GM12865 (cell line): ENCODE measurements around the gene FLCN.
A peak's percentile ranks its signal among the peaks of the same experiment; 100 is the strongest.

Experiments
- DNase-seq: peaks from one replicate; pipeline ENCODE4 v3.0.0; 2010; ENCODE audit warnings: low read depth
- H3K4me3 ChIP-seq: 2 replicates; pipeline ENCODE4 v1.5.1; 2011; ENCODE audit warnings: mild to moderate bottlenecking, low read depth, low read length, control low read depth
- TF ChIP-seq, protein P1 (sequence below): IDR thresholded peaks from 2 replicates; pipeline ENCODE4 v1.5.1; 2011; ENCODE audit warnings: low read length, control low read depth, low read depth, inconsistent platforms; ENCODE audit not compliant: insufficient read depth; ENCODE audit errors: missing control alignments

Gene FLCN

GRCh38 chr17:17236295-17237025, 508 bp downstream of the FLCN start:
- TF ChIP-seq, protein P1, sequence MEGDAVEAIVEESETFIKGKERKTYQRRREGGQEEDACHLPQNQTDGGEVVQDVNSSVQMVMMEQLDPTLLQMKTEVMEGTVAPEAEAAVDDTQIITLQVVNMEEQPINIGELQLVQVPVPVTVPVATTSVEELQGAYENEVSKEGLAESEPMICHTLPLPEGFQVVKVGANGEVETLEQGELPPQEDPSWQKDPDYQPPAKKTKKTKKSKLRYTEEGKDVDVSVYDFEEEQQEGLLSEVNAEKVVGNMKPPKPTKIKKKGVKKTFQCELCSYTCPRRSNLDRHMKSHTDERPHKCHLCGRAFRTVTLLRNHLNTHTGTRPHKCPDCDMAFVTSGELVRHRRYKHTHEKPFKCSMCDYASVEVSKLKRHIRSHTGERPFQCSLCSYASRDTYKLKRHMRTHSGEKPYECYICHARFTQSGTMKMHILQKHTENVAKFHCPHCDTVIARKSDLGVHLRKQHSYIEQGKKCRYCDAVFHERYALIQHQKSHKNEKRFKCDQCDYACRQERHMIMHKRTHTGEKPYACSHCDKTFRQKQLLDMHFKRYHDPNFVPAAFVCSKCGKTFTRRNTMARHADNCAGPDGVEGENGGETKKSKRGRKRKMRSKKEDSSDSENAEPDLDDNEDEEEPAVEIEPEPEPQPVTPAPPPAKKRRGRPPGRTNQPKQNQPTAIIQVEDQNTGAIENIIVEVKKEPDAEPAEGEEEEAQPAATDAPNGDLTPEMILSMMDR, result no peak
- DNase-seq, result peak; percentile 13
- H3K4me3 ChIP-seq, result peak overlapping the region; percentile 91

- peak overlapping the region; percentile 91 for H3K4me3 ChIP-seq
- DNase-seq, result no peak
- TF ChIP-seq, protein P1, result no peak
Observed at GRCh38 chr17:17235212-17236174, 1.5 kb downstream of the FLCN start.

GRCh38 chr17:17232303-17232621, 4.7 kb downstream of the FLCN start:
- TF ChIP-seq, protein P1, result no peak
- no peak for DNase-seq
- H3K4me3 ChIP-seq, result no peak overlapping the region

- TF ChIP-seq, protein P1, result no peak
- no peak overlapping the region for H3K4me3 ChIP-seq
- DNase-seq, result no peak
Observed at GRCh38 chr17:17231621-17232302, 5.2 kb downstream of the FLCN start.

GRCh38 chr17:17229416-17230384, 7.3 kb downstream of the FLCN start:
- no peak for DNase-seq
- TF ChIP-seq, protein P1, result no peak
- no peak overlapping the region for H3K4me3 ChIP-seq
